ENCODE measurements around the gene IPO5.

IPO5 gene

DNA sequence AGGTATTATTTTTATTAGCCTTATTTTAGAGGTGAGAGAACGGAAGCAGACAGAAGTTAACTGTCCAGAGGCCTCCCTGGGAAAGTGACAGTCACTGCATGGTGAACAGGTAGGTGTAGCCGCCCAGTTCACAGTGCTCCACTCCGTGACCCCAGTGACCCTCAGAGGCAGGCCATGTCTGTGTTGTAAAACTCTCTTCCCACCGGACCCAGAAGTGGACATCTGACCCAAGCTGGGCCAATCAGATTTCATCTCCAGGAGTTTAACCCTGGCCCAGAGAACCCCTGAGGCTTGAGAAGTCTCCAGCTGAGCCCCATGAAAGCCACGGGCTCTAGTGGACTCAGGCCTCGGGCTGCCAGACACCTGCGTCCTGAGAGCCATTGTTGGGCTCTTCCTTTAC, 105.8 kb downstream of the IPO5 start:
- no peak for DNase-seq (ENCODE audit: low read depth)

DNA sequence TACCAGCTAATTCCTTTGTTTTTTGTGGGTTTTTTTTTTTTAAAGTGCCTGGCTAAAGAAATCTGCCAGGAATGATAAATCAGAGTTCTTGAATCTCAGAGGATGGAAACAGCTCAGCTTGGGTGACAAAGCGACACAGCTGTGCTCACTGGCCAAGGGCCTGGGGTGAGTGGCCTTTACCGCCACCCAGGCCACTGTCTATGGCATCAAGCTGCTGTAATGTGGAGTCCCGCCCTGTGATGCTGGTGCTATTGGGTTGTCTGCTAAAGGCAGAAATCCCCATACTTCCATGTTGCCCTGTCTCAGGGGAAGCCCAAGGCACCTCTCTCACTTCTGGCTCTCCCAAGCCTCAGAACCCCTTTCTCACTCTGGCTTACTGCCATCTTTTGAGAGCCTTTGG, 106.8 kb downstream of the IPO5 start:
- no peak for DNase-seq (ENCODE audit: low read depth)

DNA sequence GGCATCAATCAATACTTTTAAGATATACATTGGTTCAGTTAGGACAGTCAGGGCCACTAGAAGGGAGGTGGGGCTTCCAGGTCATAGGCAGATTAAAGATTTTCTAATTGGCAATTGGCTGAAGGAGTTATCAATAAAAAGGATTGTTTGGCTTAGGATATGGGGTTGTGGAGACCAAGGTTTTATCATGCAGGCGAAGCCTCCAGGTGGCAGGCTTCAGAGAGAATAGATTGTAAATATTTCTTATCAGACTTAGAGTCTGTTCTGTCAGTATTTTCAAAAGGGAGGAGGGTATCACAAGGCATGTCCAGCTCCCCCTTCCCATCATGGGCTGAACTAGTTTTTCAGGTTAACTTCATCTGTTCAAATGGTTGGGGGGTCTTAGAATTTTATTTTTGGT, 112.0 kb downstream of the IPO5 start:
- DNase-seq (ENCODE audit: low read depth), result no peak

DNA sequence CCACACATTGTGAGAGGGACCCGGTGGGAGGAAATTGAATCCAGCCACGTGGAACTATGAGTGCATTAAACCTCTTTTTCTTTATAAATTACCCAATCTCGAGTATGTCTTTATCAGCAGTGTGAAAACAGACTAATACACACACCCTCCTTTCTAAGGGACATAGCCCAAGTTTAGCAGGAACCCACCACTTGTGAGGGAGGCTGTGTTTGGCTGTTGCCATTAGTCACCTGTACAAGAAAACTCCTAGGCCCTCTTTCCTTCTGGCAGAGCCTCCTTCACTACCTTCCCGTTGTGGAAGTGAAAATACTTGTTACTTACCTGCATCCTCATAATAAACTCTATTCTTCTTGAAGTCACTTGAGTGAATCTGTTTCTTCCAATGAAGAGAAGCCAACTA, 113.2 kb downstream of the IPO5 start:
- no peak for DNase-seq (ENCODE audit: low read depth)

DNA sequence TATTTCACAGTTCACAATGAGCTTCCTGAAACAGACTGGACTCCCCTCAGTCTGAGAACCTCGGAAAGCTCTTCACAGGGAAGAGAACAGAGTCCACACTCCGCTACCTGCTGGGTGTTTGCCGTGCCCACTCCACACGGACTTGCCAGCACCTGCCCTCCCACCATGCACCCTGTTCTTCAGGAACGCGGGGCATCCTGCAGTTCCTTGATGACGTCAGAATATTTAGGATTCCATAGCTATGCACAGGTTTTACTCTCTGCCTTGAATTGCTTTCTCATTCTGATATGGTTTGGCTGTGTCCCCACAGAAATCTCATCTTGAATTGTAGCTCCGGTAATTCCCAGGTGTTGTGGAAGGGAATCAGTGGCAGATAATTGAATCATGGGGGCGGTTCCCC, 115.0 kb downstream of the IPO5 start:
- no peak for DNase-seq (ENCODE audit: low read depth)

- DNase-seq (ENCODE audit: low read depth), result no peak
These were observed 116.5 kb downstream of the IPO5 start for GRCh38 chr13:98069985-98070384.

DNA sequence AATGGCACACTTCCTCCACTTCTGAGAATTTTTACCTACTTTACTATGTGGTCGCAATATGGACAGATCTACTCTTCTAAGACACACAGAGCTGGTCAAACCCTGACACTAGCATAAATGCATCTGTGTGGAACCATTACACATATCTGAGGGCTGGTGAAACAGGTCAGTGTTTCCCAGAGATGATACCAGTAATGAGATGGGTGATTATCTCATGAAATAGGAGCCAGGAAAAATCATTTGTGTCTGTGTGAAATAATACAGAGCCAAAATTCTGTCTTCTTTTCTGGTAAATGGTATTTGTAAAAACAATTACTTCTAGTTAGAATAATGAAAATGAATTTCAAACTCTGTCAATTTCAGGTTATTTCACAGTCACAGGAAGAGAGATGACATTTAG, 117.8 kb downstream of the IPO5 start:
- DNase-seq (ENCODE audit: low read depth), result no peak

- no peak for DNase-seq (ENCODE audit: low read depth)
These were observed 119.0 kb downstream of the IPO5 start for GRCh38 chr13:98072476-98072875.
